Natural killer cell (primary cell): ENCODE results near the gene KCNK1. TPM values are rescaled to one million over a fixed set of nuclear protein-coding genes. Genes with fewer than 3 reads are reported as not detected.

Source experiments
- ATAC-seq, 3 donors: fragments of 150-1000 bp in 2 of 3; fragments of 200-7000 bp in 1 of 3; cut with Tn5 transposase; 1 replicate in 1 of 3; 2 replicates in 2 of 3; pipeline ENCODE4 v1.10.0; 2021; ENCODE audit warnings: mild to moderate bottlenecking in 2 of 3, moderate library complexity in 2 of 3
- DNase-seq, 2 donors: peaks; one replicate each; pipeline versions ENCODE4 v3.0.0 to v3.0.0-alpha.2; 2013 to 2021; ENCODE audit warnings: mixed read lengths in 1 of 2
- H3K27ac ChIP-seq: one replicate; pipeline ENCODE4 v1.5.1; 2013; ENCODE audit warnings: mild to moderate bottlenecking, low read length
- H3K27me3 ChIP-seq: one replicate; pipeline ENCODE4 v1.6.1; 2013; ENCODE audit warnings: low read length; ENCODE audit not compliant: control insufficient read depth, insufficient read depth
- H3K36me3 ChIP-seq: one replicate; pipeline ENCODE4 v1.6.1; 2013; ENCODE audit warnings: low read length; ENCODE audit not compliant: control insufficient read depth, insufficient read depth
- H3K4me1 ChIP-seq: one replicate; pipeline ENCODE4 v1.6.1; 2013; ENCODE audit warnings: low read length; ENCODE audit not compliant: control insufficient read depth, insufficient read depth
- H3K4me3 ChIP-seq: one replicate; pipeline ENCODE4 v1.5.1; 2013; ENCODE audit warnings: low read length
- H3K9me3 ChIP-seq: one replicate; pipeline ENCODE4 v1.6.1; 2013; ENCODE audit warnings: low read length; ENCODE audit not compliant: control insufficient read depth, insufficient read depth
- H3K27ac Mint-ChIP-seq, 2 donors: one replicate each; pipeline ENCODE4 v1.8.0; 2022; ENCODE audit warnings: mild to moderate bottlenecking in 2 of 2, mixed read lengths in 2 of 2, moderate library complexity in 1 of 2
- H3K27me3 Mint-ChIP-seq, 2 donors: one replicate each; pipeline ENCODE4 v1.8.0; 2022; ENCODE audit warnings: low read depth in 2 of 2, mixed read lengths in 2 of 2
- H3K36me3 Mint-ChIP-seq: one replicate; pipeline ENCODE4 v1.8.0; 2022; ENCODE audit warnings: mixed read lengths
- H3K4me1 Mint-ChIP-seq, 2 donors: one replicate each; pipeline ENCODE4 v1.8.0; 2022; ENCODE audit warnings: mixed read lengths in 2 of 2
- H3K4me3 Mint-ChIP-seq: one replicate; pipeline ENCODE4 v1.8.0; 2022; ENCODE audit warnings: mild to moderate bottlenecking, moderate library complexity, mixed read lengths
- H3K9me3 Mint-ChIP-seq, 2 donors: one replicate each; pipeline ENCODE4 v1.8.0; 2022; ENCODE audit warnings: mixed read lengths in 2 of 2
- CTCF ChIP-seq: fragments of 200-600 bp; IDR thresholded peaks from one replicate; pipeline ENCODE4 v1.8.0; 2022; ENCODE audit warnings: antibody characterized with exemption
- WGBS: methylation state at CpG from one replicate; pipeline ENCODE4 v1.1.7; 2013; ENCODE audit warnings: missing lambda C conversion rate; ENCODE audit not compliant: insufficient coverage; 5-methylcytosine and 5-hydroxymethylcytosine counted together
- intact Hi-C: fragments of 100-400 bp; cut with micrococcal nuclease; formaldehyde crosslinking; loops from one replicate; pipeline ENCODE4 v1.14.2; 2022
- total RNA-seq, 4 donors: library from RNA; stranded (reverse); fragments of 120-200 nt in 1 of 4; gene quantifications; one replicate each; pipeline versions ENCODE4 v1.2.3 to v1.2.4, GENCODE V29; 2013 to 2022

KCNK1 gene
- total RNA-seq, 3 donors from 2014 or later (not counting 1 experiment from before 2014, with no cell fraction given) = 0.16 TPM; not detected in 2

GRCh38 chr1:233606813-233607212 is 7.1 kb upstream of the KCNK1 start:
- 88% methylated on average over 4 of the region's 5 CpGs for WGBS
- no peak overlapping the region for H3K4me3 Mint-ChIP-seq
- H3K4me1 Mint-ChIP-seq = no peaks in the 10 kb centered on the region

DNA sequence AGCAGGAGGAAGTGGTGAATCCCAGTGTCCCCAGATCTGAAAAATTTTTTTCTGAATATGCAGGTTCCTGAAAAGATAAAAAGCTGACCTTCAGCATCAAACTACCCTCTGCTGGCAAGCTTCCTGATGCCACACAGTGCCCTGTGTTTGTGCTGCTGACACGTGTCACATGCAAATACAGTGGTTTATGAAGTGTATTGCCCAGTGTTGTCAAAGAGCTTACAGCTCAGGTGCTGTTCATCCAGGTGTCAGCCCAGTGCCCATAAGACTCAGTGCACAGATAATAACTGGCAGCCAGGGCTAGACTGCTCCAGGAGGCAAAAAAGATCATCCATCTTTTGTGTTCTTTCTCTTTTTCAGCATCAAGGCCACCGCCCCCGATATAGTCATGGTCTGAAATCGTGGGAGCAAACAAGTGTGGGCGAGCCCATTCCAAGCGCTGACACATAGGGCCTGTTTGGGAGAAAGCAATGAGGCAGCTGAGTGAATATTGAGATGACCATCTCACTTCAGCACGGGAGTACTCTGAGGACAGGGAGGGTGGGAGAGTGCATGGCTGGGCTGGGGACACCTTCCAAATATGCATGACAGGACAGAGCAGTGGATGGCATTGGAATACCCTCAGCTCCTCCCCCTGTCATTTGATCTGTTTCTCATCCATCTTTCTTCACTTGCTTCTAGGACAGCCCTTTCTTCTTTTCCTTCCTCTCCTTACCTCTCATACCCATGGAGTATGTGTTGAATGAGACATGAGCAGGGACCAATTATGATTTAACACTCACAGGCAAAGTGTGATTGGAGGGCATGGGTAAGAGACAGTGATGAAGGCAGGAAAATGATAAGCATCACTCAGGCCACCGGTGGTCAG is 6.4 kb upstream of the KCNK1 start:
- no peak for DNase-seq
- H3K9me3 Mint-ChIP-seq = peaks cover 0 to 13% of the 10 kb centered on the region in 2 donors
- TF ChIP-seq CTCF = no peak
- WGBS = 73% methylated on average over 8 of the region's 8 CpGs
- no peak overlapping the region for H3K4me3 Mint-ChIP-seq
- Histone ChIP-seq H3K27ac (no peak overlapping the region), H3K4me3 (no peak overlapping the region), H3K9me3 (no peaks in the 10 kb centered on the region), H3K36me3 (no peaks in the 10 kb centered on the region), H3K27me3 (peaks cover 2% of the 10 kb centered on the region), H3K4me1 (no peaks in the 10 kb centered on the region)
- peaks cover 13 to 22% of the 10 kb centered on the region in 2 donors for H3K27me3 Mint-ChIP-seq
- intact Hi-C loops = no loop called here
- no peak overlapping the region for H3K27ac Mint-ChIP-seq
- no peaks in the 10 kb centered on the region for H3K4me1 Mint-ChIP-seq
- no peak for ATAC-seq
- H3K36me3 Mint-ChIP-seq = no peaks in the 10 kb centered on the region

More at GRCh38 chr1:233606813-233607212, 7.1 kb upstream of the KCNK1 start:
- Mint-ChIP-seq H3K27me3 (peaks cover 8 to 15% of the 10 kb centered on the region in 2 donors), H3K9me3 (peaks cover 0 to 11% of the 10 kb centered on the region in 2 donors), H3K36me3 (no peaks in the 10 kb centered on the region), H3K27ac (no peak overlapping the region)
- intact Hi-C loops = no loop called here
- Histone ChIP-seq H3K9me3 (no peaks in the 10 kb centered on the region), H3K4me3 (no peak overlapping the region), H3K36me3 (no peaks in the 10 kb centered on the region), H3K27ac (no peak overlapping the region), H3K4me1 (no peaks in the 10 kb centered on the region), H3K27me3 (peaks cover 2% of the 10 kb centered on the region)
- no peak for DNase-seq
- TF ChIP-seq CTCF = no peak
- no peak for ATAC-seq

DNA sequence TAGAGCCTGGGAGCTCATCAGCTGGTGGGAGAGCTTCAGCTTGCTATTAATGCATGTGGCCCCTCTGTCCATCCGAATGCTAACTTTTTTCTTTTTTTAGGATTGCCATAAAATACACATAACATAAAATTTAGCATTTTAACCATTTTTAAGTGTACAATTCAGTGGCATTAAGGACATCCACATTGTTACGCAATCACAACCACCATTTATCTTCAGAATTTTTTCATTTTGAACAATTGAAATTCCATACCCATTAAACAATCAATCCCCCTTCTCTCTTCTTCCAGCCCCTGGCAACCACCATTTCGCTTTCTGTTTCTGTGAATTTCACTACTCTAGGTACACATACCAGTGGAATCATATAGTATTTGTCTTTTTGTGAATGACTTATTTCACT is 4.9 kb upstream of the KCNK1 start:
- no peaks in the 10 kb centered on the region for H3K36me3 ChIP-seq
- TF ChIP-seq CTCF = no peak
- ATAC-seq (no peak), DNase-seq (no peak)
- H3K4me1 Mint-ChIP-seq = no peaks in the 10 kb centered on the region
- no peaks in the 10 kb centered on the region for H3K4me1 ChIP-seq
- intact Hi-C loops = no loop called here
- no peak overlapping the region for H3K27ac ChIP-seq
- H3K36me3 Mint-ChIP-seq = no peaks in the 10 kb centered on the region
- H3K27me3 Mint-ChIP-seq = peaks cover 19 to 22% of the 10 kb centered on the region in 2 donors
- H3K27me3 ChIP-seq = peaks cover 4% of the 10 kb centered on the region
- no peak overlapping the region for H3K27ac Mint-ChIP-seq
- 90% methylated on average over 2 of the region's 3 CpGs for WGBS
- H3K4me3 Mint-ChIP-seq = no peak overlapping the region
- H3K9me3 Mint-ChIP-seq = peaks cover 0 to 10% of the 10 kb centered on the region in 2 donors
- no peaks in the 10 kb centered on the region for H3K9me3 ChIP-seq
- no peak overlapping the region for H3K4me3 ChIP-seq
